NB4 (cell line): Measurements from ENCODE around the gene TMED10.

Source experiments
- MYC ChIP-seq: IDR thresholded peaks from 2 replicates; pipeline ENCODE4 v1.6.1; 2011; ENCODE audit warnings: low read depth, low read length
- POLR2A ChIP-seq: IDR thresholded peaks from 2 replicates; pipeline ENCODE4 v1.6.1; 2011; ENCODE audit warnings: mild to moderate bottlenecking; ENCODE audit not compliant: insufficient read length; ENCODE audit errors: extremely low read depth
- TF ChIP-seq, protein P1 (sequence below): IDR thresholded peaks from one replicate; pipeline ENCODE4 v1.5.1; 2012; ENCODE audit warnings: low read depth, low read length
- TF ChIP-seq, protein P2 (sequence below): IDR thresholded peaks from 2 replicates; pipeline ENCODE4 v1.6.1; 2011; ENCODE audit warnings: low read depth, low read length

DNA sequence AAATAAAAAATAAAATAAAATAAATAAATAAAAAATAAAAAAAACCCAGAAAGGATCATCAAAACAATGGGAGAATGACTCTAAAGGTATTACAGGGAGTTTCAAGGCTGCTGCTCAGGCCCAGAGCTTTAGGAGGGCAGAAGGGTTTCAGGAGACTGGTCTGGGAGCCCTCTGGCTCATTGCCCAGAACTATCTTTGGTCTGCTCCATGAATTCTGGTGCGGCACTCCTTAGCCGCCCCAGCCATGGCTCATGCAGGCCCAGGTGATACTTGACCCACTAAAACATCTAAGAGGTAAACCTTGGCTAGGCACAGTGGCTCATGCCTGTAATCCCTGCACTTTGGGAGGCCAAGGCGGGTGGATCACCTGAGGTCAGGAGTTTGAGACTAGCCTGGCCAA lies 14.7 kb upstream of the TMED10 start:
- TF ChIP-seq MYC (no peak), POLR2A (no peak)
- TF ChIP-seq, protein P1, sequence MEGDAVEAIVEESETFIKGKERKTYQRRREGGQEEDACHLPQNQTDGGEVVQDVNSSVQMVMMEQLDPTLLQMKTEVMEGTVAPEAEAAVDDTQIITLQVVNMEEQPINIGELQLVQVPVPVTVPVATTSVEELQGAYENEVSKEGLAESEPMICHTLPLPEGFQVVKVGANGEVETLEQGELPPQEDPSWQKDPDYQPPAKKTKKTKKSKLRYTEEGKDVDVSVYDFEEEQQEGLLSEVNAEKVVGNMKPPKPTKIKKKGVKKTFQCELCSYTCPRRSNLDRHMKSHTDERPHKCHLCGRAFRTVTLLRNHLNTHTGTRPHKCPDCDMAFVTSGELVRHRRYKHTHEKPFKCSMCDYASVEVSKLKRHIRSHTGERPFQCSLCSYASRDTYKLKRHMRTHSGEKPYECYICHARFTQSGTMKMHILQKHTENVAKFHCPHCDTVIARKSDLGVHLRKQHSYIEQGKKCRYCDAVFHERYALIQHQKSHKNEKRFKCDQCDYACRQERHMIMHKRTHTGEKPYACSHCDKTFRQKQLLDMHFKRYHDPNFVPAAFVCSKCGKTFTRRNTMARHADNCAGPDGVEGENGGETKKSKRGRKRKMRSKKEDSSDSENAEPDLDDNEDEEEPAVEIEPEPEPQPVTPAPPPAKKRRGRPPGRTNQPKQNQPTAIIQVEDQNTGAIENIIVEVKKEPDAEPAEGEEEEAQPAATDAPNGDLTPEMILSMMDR: no peak
- TF ChIP-seq, protein P2, sequence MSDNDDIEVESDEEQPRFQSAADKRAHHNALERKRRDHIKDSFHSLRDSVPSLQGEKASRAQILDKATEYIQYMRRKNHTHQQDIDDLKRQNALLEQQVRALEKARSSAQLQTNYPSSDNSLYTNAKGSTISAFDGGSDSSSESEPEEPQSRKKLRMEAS: no peak
